LNCaP clone FGC (cell line): ENCODE measurements around the gene SMG1.
"Not testable (repeated sequence)": the region's sequence is repeated elsewhere in the genome, so short reads cannot be mapped to it uniquely, and the experiment has no call there.

Experiments used
- DNase-seq: peaks from one replicate; pipeline ENCODE4 v3.0.0-alpha.2; 2011; ENCODE audit warnings: low read depth
- H3K4me3 ChIP-seq: 2 replicates; pipeline ENCODE4 v1.5.1; 2011; ENCODE audit warnings: mild to moderate bottlenecking, low read depth, low read length, control low read depth
- CTCF ChIP-seq: IDR thresholded peaks from 2 replicates; pipeline ENCODE4 v1.5.1; 2012; ENCODE audit warnings: mild to moderate bottlenecking; ENCODE audit not compliant: control insufficient read depth, insufficient read depth; ENCODE audit errors: extremely low read depth

The SMG1 gene

GRCh38 chr16:18958621-18959029, 32.4 kb upstream of the SMG1 start:
- no peak for DNase-seq
- TF ChIP-seq CTCF = no peak
- H3K4me3 ChIP-seq = no peak overlapping the region

DNA sequence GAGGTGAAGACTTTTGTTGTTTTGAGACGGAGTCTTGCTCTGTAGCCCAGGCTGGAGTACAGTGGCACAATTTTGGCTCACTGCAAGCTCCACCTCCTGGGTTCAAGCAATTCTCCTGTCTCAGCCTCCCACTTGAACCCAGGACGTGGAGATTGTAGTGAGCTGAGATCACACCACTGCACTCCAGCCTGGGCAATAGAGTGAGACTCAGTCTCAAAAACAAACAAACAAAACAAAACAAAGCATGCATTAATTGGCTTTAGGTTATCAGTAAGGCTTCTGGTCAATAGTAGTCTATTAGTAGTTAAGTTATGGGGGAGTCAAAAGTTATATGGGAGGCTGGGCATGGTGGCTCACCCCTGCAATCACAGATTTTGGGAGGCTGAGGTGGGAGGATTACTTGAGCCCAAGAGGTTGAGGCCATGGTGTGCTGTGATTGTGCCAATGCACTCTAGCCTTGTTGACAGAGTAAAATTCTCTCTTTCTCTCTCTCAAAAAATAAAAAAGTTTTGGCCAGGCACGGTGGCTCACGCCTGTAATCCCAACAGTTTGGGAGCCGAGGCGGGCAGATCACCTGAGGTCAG, 30.5 kb upstream of the SMG1 start:
- DNase-seq, H3K4me3 ChIP-seq: not testable (repeated sequence)

- DNase-seq, H3K4me3 ChIP-seq: not testable (repeated sequence)
Measured at GRCh38 chr16:18955874-18956580, 29.8 kb upstream of the SMG1 start.

GRCh38 chr16:18953547-18953946, 27.3 kb upstream of the SMG1 start:
- TF ChIP-seq CTCF = no peak
- no peak for DNase-seq
- H3K4me3 ChIP-seq = no peak overlapping the region

DNA sequence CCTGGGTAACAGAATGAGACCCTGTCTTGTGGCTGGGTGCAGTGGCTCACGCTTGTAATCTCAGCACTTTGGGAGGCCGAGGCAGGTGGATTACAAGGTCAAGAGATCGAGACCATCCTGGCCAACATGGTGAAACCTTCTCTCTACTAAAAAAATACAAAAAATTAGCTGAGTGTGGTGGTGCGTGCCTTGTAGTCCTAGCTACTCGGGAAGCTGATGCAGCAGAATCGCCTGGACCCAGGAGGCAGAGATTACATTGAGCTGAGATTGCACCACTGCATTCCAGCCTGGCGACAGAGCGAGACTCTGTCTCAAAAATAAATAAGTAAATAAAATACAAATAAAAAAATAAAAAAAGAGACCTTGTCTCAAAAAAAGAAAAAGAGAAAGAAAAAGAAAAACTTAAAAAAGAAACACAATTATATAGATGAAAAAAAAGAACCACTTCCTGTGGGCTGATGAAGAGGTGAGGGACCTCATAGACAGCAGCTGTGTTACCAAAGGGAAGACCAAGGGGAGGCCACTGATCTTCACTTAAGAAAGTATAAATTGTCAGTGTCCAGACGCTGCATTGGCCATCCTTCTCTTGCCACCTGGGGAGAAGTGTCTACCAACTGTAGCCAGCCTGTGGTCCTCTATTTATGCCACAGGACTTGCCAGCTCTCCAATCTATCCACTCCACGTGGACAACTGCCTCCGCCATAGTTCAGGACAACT, 24.4 kb upstream of the SMG1 start:
- TF ChIP-seq CTCF = no peak
- no peak overlapping the region for H3K4me3 ChIP-seq
- DNase-seq = no peak

DNA sequence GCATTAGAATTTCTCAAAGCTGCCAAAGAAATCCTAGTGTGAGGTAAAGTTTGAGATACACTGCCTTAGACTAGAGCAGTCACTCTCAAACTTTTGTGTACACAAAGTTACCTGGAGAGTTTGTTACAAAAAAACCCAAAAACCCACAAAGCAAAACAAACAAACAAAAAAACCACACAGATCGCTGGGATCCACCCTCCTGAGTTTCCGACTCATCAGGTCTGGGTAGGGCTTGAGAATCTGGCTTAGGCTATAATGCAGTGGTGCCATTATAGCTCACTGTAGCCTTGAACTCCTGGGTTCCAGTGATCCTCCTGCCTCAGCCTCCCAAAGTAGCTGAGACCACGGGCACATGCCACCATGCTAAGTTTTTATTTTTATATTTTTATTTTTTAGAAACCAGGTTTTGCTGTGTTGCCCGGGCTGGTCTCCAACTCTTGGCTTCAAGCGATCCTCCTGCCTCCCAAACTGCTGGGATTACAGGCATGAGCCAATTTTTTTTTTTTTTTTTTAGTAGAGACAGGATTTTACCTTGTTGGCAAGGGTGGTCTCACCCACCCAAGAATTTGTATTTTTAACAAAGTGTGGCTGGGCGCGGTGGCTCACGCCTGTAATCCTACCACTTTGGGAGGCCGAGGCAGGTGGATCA, 22.3 kb upstream of the SMG1 start:
- DNase-seq = no peak
- TF ChIP-seq CTCF = no peak
- no peak overlapping the region for H3K4me3 ChIP-seq

DNA sequence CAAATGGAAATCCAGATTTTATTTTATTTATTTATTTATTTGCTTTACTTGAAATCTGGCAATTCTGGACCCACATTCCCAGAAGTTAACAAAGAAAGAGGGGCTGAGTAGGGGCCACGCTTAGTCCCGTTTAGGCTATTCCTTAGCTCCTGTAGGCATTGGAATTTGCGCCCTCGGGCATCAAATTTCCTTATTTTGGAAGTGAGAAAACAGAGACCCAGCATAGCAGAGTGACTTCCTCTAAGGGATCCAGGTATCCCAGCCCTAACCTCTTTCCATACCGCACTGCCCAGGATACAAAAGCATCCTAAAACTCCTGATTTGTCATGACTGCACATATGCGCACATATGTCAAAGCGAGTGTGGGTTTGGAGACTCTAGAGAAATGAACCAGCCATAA, 19.0 kb upstream of the SMG1 start:
- H3K4me3 ChIP-seq = no peak overlapping the region
- DNase-seq = no peak
- no peak for TF ChIP-seq CTCF

DNA sequence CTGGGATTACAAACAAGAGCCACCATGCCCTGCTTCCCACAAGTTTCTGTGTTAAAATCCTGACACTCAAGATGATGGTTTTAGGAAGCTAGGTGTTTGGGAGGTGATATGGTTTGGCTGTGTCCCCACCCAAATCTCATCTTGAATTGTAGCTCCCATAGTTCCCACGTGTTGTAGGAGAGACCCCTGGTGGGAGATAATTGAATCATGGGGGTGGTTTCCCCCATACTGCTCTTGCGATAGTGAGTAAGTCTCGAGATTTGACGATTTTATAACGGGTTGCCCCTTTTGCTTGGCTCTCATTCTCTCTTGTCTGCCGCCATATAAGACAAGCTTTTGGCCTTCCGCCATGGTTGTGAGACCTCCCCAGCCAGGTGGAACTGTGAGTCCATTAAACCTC, 17.2 kb upstream of the SMG1 start:
- no peak for TF ChIP-seq CTCF
- no peak for DNase-seq
- H3K4me3 ChIP-seq = no peak overlapping the region
